ENCODE results near the gene SLC22A12.

The SLC22A12 gene

DNA sequence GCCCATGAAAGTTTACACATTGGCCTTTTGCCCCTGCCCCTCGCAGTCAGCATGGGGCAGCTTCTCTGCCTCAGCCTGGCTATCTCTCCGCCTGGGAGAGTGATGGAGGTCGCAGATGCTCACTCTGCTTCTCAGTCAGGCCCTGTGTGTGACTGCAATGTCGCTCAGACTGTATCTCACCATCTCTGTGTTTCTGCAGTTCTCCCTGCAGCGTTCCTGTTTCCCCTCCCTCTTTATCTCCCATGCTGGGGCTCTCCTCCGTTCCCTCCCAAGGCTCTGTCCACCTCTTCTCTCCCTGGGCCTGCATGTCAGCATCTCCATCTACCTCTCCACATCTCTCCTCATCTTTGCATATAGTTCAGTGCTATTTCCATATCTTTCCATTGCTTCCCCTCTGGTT is 38.1 kb downstream of the SLC22A12 start:
- DNase-seq = no peak

DNA sequence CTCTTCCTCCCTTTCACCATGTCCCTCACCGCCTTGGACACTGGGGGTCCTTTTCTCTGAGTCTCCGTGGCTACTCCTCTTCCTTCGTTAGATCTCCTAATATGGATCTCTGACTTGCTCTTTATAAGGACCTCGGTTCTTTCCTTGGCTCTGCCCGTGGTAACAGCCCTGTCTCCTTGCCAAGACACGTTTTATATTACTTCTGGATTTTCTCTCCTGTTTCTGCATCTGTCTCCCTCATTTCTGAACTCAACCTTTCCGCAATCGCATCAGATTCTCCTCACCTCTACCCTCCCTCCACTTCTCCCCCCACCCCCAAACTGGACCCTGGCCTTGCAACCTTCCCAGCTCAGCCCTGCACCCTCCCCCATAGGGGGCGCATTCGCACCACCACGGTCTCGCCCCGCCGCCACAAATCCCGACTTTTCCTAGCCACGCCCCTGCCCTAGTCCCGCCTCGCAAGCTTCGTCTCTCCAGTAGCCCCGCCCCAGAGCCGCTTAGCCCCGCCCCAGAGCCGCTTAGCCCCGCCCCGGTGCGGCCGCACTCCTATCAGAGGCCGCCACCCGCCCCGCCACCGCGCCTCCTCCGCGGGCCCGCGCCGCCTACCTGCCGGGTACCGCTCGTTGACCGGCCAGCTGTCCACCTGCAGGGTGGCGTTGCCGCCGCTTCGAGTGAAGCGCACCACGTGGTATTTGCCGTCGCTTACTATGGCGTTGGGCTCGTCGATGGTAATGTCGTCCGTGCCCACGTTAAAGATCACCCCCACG is 39.0 kb downstream of the SLC22A12 start:
- DNase-seq = no peak

DNA sequence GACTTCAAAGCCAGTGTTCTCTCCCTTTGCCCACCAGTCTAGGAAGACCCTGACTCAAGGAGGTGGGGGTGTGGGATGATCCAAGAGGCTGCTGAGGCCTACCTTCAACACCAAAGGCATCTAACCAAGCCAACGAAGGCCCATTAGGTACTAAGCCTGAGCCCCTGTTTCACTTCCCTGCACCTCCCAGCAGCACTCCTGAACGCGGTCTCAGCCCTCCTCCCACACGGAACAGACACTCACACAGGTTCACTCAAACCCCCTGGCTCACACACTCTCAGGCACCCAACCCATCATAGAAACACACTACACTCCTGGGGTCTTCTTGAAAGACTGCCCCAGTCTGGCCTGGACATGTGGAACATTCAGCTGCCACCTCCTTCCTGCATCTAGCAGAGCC is 40.7 kb downstream of the SLC22A12 start:
- DNase-seq = no peak

DNA sequence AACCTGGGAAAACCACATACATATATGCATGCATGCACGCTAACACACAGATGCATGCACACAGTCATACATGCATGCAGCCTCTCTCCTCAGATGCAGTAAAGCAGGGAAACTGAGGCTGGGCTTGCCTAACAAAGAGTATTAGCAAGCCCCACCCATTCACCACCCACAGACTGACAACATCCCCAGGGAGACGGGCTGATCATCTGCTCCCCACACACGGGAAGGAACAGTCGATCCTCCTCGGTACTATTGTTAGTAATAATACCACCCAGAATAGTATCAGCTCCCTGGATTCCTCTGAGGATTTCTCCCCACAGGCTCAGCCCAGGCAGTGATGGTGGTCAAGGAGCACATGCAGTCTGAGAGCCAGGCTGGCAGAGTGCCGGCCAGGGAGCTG is 41.2 kb downstream of the SLC22A12 start:
- no peak for DNase-seq

DNA sequence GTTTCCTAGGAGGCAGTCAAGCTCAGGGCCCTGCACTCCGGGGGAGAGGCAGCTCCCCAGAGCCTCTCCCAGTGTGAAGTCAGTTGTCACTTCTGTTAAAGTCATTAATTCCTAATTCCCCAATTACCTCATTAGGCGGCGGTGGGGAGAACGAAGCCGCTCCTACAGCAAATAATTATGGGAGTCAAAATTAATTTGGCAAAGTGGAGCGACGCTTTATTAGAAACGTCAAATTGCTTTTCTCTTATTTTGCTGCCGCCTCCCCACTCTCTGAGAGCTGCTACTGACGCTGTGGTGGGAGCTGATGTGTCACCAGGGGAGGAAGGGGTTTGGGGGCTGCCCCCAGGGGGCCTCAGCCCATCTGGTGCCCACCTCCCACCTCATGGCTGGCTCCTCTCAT is 41.6 kb downstream of the SLC22A12 start:
- DNase-seq = no peak

DNA sequence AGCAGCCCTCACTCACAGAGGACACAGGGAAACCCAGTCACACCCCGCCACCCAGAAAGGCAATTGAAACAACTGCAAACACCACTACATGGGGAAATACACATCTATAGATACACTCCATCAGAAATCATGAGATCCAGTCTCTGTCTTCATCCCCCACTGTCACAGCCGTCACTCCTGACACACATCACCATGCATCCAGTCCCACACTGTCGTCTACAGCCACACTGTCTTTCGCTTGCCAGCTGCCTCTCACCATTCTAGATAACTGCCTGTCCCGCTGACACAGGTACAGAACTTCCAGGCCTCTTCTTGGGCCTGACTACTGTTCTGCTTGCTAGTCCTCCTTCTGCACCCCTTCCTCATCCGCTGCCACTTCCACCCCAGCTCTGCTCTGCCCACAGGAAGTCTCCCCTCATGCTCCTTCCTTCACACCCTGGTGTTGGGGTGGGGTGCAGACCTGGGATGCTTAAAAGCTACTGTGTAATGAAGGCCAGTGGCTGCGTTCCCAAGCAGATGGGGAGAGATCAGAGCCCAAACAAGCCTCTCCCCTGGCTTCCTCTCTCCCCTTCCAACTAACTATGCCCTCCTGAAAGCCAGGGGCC is 42.6 kb downstream of the SLC22A12 start:
- DNase-seq = no peak

DNA sequence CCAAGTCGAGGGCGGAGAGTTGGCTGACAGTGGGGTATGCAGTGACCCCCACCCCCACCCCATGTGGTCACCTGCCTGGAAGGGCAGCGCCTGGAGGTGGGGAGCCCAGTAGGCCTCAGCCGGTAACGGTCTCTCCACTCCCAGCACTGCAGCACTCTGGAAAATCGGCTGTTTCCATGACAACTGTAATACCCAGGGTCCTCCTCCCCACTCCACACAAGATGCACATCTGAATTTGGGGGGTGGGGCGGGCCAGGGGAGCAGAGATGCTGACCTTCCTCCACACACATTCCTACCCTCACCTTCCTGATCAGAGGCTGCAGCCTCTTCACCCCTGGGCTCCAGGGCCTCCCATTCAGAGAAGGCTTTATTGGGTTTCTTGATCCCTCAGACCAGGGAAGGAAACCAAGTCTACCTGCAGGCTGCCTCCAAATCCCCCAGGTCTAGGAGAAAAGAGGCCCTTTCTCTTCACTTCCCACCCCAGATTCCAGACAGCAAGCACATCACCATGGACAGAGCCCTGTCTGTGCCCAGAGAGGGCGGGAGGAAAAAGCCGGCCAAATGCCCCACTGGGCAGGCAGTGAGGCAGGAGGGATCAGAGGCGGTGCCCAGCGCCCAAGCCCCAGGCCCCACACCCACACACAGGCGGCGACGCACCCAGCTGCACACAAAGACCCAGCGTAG is 46.5 kb downstream of the SLC22A12 start:
- DNase-seq = peak; percentile 18

DNA sequence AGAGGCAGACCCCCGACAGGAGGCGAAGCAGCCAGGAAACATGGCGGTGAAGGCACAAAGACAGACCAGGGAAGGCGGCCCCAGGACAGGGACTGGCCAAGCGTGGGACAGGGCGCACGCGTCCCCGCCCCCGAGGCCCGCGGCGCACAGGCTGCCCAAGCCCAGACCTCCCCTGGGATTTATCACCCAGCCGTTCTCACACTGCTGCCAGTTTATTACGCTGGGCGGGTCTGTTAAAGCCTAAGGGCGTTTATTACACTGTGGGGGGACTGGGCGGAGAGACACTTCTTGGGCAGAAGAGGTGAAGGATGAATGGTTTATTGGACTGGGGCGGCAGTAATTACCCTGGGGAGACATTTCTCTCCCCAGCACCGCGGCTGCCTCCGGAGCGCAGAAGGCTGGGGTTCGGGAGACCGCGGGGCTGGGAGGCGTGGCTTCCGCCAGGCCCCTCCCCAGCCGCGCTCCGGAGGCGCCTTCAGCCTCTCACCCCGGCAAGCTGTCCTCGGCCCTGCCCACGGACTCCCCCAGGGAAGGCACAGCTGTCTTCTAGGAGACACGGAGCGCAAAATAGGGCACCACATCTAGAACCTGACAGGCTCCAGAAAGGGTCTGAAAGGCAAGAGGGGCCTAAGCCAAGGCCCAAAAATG is 47.1 kb downstream of the SLC22A12 start:
- no peak for DNase-seq

DNA sequence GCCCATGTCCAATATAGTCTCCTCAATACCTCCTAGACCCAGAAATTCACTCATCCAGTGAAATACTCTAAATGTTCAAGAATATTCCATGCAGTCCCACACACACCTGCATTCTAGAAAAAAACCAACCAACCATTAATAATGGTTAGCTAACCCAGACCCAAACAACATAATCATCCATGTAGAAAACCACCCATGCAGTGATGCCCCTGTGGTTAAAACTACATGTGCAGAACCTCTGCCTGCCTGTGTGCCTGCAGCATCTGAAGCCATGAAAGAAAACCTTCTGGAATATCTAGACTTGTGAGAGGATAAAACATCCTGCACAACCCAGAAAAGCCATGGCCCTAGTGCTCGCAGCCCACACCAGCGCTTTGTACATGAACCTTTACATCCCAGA is 47.8 kb downstream of the SLC22A12 start:
- DNase-seq = no peak

DNA sequence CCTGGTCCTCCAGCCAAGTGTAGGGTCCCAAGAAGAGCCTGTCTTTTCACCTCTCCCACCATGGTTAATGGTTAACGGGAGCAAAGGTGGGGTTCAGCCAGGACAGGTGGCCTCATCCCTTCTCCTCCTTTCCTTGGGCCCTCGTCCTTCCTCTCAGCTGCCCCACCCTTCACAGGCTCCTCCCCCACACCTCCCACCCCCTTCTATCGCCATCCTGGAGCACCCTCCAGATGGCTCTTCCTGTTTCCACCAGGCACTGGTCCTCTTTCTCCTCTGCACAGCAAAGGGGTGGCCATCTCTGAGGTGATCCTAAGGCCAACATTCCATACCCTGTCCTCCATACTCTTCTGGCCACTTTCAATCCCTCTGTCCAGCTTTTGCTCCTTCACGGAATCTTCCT is 48.9 kb downstream of the SLC22A12 start:
- DNase-seq = no peak

DNA sequence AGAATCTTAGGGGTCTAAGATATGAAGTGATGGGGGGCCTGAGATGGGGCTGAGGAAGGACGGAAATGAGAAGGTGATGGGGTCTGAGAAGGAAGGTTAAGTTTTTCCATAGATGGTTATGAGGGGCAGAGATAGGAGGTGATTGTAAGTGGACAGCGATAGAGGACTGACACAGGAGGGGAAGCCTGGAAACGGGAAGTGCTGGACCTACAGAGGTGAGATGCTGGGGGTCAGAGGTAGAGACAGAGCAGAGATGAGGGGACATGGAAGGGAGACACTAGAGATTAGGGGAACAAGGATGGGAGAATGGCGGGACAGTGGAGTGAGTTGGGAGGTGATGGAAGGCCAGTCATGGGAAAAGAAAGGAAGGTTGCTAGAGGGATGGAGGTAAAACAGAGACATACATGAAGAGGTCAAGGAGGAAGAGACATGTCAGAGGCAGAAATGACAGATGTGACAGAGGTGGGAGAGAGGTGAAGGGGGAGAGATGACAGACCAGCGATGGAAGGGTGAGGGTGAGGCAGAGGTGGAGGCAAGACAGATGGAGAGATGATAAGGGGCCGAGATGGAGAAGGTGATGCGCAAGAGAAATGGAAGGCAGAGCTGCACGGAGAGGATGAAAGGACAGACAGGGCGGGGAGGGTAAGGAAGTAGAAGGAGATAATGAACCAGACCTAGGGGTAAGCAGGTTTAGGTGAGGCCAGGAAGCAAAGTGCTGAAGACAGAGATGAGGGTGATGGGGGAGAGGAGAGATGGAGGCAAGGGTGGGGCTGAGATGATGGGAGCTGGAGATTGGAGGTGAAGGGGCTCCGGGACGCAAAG is 50.8 kb downstream of the SLC22A12 start:
- DNase-seq = no peak

DNA sequence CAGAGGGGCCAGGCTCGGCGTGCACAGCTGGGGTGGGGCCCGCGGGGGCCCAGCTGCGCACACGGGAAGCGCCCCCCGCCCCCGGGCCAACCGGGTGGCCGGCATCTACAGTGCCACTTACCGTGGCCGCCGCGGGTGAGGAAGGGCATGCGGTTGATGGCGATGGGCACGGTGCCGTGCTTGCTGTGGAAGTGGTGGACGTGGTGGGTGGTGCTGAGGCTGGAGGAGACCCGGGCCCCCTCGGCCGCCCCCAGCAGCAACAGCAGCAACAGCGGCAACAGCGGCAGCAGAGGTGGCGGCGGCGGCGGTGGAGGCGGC is 51.4 kb downstream of the SLC22A12 start:
- no peak for DNase-seq

DNA sequence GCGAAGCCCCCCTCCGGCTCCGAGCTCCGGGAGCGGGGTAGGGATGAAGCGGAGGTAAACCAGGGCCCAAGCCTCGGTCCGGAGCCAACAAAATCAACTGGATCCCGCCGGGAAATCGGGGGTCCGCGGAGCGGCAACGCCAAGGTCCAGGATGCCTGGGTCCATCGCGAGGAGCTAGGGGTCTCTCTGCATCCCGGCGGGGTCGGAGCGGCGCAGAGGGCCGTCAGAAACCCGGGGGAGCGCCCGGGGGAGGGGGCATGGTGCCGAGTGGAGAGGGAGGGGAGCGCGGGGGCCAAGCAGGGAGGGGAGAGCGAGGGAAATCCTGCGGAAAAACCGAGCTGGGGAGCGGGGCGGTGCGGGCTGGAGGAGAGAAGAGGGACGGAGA is 51.8 kb downstream of the SLC22A12 start:
- DNase-seq = no peak

DNA sequence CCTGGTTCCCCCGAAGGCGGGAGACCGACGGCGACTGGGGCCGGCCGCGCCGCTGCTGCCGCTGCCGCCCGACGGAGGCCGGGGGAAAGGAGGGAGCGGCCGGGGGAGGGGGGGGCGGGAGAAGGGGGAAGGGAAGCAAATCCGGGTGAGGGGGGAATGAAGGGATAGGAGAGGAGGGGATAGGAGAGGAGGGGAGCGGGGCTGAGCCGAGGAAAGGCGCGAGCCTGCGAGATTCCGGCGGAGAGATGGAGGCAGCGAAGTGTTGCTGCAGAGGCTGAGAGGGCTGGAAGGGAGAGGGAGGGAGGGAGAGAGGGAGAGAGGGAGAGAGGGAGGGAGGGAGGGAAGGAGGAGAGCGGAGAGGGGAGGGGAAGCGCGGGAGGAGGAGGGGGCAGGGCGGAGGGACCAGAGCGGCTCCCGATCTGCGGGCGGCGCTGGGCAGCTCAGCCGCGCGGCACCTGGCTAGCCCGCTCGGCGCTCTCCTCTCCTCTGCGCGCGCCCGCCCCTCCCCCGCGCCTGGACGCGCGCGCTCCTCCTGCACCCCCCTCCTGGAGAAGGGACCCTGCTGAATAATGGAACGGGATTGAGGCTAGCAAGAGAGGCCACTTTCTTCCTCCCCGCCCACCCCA is 52.3 kb downstream of the SLC22A12 start:
- DNase-seq = peak; percentile 45

DNA sequence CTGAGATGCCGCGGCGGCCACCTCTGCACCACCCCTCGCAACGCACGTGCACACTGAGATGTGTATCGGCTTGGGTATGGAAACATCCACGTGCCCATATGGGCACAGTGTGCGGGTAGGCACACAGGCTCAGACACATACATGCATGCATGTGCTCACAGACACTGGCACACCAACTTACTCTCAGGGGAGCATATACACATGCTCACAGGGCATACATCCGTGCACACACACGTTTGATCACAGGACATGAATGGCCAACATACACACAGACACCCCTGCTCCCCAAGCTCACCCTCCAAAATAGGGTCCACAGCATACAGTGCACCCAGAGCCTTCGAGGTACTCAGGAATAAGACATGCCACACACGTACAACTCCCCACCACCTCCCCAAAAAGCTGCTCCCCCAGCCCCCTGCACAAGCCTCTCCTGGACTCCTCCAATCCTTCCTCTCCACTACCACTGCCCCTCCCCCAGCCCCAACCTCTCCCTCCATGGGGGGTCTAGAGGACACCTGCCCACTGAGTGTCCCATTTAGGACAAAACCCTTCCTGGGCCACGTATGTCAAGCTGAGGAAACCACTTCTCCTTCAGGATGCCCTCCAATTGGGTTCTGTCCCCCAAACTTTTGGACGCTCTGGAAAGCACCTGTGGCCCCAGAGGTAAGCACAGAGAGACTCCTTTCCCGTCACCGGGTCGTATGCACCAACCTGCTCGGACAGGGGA is 53.1 kb downstream of the SLC22A12 start:
- no peak for DNase-seq

DNA sequence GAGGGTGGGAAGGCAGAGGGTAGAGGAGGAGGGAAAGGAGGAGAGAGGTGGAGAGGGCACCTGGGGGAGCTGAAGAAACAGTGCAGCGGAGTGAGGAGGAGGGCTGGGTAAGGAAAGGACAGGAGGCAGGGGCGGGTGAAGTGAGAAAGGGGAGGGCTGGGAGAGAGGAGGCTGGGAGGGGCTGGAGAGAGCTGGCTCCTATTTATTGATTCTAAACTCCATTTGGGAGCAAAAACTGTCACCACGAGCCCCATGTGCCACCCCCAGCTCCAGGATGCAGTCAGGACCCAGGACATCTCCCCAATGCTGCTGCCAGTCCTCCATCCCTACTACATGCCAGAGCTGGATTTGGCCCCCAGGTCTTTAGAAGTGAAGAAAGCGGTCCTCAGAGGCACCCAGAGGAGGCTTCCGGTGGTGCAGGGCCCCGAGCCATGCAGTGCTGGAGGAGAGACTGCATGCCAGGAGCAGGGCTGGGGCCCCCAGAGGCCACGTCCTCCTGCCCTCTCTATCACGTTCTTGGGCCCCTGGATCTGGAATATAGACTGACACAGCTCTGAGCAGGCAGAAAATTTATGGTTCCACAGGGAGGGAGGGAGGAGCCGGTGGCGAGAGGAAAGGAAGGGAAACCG is 53.7 kb downstream of the SLC22A12 start:
- no peak for DNase-seq

DNA sequence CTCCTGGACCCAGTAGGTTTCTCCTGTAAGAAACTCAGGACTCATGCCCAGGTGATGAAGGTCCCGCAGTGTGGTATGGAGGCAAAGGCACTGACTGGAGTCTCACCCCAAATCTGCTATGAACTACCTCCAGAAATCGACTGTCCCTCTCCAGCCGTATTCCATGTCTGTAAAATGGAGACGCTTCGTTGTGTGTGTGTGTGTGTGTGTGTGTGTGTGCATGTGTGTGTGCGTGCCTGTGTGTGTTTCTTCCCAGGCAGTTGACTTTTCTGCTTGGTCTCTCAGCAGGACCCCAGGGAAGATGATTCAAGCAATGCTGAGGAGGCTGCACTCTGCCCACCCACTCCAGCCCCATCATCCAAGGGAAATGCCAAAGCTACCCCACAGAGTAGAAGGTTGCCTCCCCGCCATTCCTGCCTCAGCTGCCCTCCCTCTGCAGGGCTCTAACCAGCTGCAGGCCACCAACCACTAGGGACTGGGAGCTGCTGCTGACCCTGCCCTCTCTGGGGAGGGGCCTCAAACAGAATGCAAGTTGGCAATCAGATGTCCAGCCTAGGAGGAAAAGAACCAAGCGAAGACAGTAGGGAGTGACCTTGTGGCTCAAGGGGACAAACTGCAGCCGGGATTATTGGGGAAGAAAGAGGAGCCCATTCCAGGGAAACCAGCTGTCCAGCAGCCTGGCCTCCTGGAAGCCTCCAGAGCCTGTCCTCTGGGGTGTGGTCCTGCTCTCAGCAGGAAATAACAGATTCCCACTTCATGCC is 56.2 kb downstream of the SLC22A12 start:
- DNase-seq = no peak

DNA sequence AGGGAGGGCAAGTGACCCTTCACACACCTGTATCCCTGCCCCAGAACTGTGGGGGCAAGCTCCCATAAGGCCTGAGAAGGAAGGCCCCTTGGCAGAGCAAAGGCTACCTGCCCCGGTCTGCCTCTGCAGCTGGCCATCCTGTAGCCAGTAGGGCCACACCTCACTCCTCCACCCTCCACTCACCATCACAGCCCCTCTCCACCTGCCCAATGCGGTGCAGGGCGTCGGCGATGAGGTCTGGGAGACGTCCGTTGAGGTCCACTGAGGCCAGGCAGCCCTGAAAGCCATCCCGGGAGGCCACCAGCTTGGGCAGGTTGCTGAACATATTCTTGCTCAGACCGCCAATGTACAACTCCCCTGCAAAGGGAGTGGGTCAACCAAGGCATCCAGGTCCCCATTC is 57.5 kb downstream of the SLC22A12 start:
- no peak for DNase-seq

DNA sequence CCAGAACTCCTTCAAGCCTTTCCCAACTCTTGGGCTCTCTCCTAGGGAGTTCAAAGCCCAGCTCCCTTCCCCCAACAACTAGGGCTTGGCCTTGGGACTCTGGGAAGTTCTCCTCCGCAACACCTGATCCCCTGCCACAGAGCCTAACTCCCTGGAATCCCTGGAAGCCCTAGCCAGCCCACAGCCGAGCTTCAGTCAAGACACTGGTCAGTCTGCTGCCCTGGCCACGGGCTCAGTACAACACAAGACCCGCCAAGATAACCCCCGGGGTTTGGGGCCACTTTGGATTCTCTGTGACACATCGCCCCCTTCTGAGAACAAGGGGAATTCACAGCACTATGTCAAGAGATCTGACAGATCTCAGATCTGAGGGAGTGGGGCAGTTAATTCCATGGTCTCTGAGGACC is 58.3 kb downstream of the SLC22A12 start:
- DNase-seq = no peak

DNA sequence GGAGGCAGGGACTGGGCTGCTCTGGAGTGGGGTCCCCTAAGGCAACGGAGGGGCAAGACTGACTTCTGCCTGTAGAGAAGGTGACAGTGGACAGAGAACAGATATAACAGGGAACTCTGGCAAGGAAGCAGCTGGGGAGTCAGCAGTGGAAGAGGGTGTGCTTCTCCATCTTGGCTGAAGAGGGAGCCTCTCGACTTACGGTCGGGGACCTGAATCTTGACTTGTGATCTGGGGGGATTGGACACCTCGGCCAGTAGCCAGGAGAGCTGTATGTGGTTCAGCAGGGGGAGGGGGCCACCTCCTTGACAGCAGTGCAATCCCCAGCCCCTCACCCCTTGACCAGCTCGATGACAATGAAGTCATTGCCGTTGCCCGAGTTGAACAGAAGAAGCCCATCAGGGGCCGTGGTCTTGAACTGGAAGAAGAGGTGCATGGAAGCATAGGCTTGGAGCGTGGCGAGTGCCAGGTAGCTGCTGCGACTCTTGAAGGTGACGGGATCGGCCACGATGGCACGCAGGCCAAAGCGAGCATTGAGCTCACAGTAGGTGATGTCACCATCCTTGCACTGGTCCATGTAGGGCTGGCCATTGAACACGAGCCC is 60.0 kb downstream of the SLC22A12 start:
- peak; percentile 20 for DNase-seq
